Epithelial cell of proximal tubule (primary cell): Measurements from ENCODE around the gene NUP107. TPM values are rescaled to one million over a fixed set of nuclear protein-coding genes. Genes with fewer than 3 reads are reported as not detected.

Experiments
- DNase-seq: peaks from one replicate; pipeline ENCODE4 v3.0.0-alpha.2; 2011; ENCODE audit warnings: low read depth
- H3K4me3 ChIP-seq: 2 replicates; pipeline ENCODE4 v1.5.1; 2011; ENCODE audit warnings: low read depth, mild to moderate bottlenecking, low read length
- total RNA-seq: library from RNA; depleted of rRNA; stranded (reverse); fragments of >200 nt; gene quantifications from 2 replicates; pipeline ENCODE4 v1.2.3, GENCODE V29; 2015
- TF ChIP-seq, protein P1 (sequence below): conservative IDR thresholded peaks from 2 replicates; pipeline ENCODE4 v1.5.1; 2012; ENCODE audit warnings: low read depth, mild to moderate bottlenecking, low read length

The NUP107 gene
- total RNA-seq, 1 donor from 2014 or later = 63.3 TPM

DNA sequence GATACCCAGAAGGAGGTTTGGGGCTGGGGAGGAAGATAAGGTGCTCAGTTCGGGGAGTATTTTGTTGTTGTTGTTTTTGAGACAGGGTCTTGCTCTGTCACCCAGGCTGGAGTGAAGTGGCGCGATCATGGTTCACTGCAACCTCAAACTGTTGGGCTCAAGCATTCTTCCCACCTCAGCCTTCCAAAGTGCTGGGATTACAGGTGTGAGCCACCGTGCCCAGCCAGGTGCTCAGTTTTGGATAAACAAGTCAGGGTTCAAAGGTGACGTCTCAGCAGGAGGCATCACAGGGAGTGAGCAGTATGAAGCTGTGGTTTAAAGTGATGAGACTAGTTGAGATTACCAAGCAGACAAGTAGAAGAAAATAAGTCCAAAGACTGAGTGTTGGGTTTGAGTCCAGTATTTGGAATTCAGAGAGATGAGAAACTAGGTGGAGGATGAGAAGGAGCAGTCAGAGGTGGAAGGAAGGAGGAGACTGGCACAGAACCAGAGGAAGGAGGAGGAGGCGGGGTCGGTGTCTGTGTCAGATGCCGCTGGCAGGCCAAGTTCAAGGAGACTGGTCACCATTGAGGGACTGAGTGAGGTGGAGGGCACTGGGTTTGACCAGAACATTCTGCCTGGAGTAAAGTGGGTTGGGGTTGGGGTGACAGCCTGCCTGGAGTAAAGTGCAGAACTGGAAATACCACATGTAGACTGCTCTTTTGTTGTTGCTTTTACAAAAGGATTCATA lies 75.3 kb downstream of the NUP107 start:
- H3K4me3 ChIP-seq = no peak overlapping the region
- no peak for DNase-seq
- TF ChIP-seq, protein P1, sequence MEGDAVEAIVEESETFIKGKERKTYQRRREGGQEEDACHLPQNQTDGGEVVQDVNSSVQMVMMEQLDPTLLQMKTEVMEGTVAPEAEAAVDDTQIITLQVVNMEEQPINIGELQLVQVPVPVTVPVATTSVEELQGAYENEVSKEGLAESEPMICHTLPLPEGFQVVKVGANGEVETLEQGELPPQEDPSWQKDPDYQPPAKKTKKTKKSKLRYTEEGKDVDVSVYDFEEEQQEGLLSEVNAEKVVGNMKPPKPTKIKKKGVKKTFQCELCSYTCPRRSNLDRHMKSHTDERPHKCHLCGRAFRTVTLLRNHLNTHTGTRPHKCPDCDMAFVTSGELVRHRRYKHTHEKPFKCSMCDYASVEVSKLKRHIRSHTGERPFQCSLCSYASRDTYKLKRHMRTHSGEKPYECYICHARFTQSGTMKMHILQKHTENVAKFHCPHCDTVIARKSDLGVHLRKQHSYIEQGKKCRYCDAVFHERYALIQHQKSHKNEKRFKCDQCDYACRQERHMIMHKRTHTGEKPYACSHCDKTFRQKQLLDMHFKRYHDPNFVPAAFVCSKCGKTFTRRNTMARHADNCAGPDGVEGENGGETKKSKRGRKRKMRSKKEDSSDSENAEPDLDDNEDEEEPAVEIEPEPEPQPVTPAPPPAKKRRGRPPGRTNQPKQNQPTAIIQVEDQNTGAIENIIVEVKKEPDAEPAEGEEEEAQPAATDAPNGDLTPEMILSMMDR = no peak

DNA sequence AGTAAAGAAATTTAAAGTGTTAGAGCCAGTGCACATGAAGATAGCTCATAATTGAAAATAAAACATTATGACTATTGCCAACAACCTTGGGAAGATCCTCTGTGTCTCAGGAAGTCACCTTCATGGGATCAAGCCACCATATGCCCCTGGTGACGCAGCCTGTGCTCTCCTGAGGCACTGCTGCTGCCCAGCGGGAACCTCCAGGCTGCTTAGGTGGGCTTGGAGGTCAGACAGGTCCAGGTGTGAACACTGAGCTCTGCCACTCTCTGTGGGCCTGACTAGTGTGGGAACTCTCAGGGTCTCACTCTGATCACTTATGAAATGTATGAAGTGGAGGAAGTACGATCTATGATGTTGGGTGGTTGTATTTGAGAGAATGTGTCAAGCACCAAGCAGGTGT lies 75.9 kb downstream of the NUP107 start:
- no peak for DNase-seq
- no peak overlapping the region for H3K4me3 ChIP-seq
- TF ChIP-seq, protein P1 = no peak

DNA sequence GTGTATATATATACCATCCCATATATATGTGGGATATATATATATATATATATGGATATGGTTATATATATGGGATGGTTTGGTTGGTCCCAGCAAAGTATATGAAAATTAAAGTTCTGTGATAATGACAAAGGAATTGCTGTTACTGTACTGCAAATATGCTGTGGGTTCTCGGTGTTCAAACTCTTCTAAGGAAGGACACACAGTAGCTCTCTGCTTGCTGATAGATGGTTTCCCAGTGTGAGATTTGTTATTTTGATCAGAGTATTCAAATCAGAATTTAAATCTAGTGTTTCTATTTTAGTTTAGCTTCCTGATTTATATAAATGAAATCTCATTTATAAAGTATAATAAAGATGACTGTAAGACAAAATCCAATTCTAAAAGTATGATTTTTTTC lies 78.9 kb downstream of the NUP107 start:
- no peak for DNase-seq
- no peak overlapping the region for H3K4me3 ChIP-seq
- TF ChIP-seq, protein P1 = no peak

DNA sequence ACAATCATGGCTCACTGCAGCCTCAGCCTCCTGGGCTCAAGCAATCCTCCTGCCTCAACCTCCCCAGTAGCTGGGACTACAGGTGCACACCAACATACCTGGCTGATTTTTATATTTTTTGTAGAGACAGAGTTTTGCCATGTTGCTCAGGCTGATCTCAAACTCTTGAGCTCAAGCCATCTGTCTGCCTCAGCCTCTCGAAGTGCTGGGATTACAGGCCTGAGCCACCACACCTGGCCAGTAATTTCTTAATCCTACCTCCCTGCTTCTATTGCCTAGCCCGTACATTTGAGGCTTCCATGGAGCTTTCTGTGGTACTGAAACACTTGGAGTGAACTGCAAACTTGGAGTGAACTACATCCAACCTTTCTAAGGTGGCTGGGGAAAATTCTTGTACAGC lies 79.9 kb downstream of the NUP107 start:
- TF ChIP-seq, protein P1 = no peak

DNA sequence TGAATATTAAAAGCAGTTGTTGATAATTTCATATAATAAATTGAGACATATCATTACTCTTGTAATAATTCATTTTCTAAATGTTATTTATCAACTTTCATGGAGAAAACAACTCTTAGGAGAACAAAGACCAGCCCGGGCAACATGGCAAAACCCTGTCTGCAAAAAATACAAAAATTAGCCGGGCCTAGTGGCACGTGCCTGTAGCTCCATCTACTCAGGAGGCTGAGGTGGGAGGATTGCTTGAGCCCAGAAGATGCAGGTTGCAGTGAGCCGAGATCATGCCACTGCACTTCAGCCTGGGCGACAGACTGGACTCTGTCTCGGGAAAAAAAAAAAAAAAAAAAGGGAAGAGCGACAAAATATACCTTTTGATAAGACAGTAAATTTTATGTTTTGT lies 80.4 kb downstream of the NUP107 start:
- TF ChIP-seq, protein P1 = no peak
- no peak for DNase-seq
- no peak overlapping the region for H3K4me3 ChIP-seq

More for the DNA sequence above, 79.9 kb downstream of the NUP107 start:
- no peak for DNase-seq
- H3K4me3 ChIP-seq = no peak overlapping the region

DNA sequence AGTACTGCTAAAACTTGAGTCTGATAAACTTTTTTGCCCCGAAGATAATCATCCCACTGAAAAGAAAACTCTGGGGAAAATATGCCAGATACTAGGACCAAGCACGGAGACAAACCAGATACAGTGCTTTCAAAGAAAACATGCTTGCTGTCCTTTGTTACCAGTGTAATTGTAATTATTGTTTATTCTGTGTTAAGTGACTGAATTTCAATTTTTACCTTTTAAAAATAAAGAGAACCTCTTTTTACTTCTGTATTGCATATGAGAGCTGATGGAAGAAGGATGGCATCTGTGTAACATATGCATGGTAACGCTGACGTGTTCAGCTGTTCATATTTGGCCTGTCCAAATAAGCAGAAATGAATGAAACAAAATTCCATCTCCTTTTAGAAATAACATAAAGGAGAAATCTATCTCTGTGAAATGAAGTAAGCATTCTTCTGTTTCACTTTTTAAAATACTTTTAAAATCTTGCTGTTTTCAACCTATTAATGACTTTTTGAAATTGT lies 81.7 kb downstream of the NUP107 start:
- TF ChIP-seq, protein P1 = no peak
- no peak for DNase-seq
- no peak overlapping the region for H3K4me3 ChIP-seq

DNA sequence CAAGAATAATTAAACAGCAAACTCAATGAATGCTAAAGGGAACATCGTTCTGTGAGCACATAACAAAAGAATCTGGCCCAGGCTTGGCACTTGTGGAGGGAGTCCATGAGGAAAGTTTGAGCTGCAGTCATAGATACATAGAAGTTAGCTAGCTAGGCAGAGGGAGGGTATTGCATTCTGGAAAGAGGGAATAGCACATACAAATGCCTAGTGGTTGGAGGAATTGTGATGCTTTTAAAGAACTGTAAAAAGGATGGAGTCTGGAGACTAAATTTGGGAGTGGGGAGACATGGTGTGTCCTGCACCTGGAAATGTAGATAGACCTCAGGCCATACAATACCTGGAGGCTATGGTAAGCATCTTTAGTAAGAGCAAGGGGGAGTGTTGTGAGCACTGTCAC lies 83.2 kb downstream of the NUP107 start:
- TF ChIP-seq, protein P1 = no peak
- no peak overlapping the region for H3K4me3 ChIP-seq
- no peak for DNase-seq
